ENCODE results near the gene TERB2. TPM values are rescaled to one million over a fixed set of nuclear protein-coding genes. Genes with fewer than 3 reads are reported as not detected.
"Not testable (repeated sequence)": the region's sequence is repeated elsewhere in the genome, so short reads cannot be mapped to it uniquely, and the experiment has no call there.

The TERB2 gene
- polyA plus RNA-seq, 1 donor (not counting 4 experiments of a cell fraction or from before 2014, with no cell fraction given): not detected

DNA sequence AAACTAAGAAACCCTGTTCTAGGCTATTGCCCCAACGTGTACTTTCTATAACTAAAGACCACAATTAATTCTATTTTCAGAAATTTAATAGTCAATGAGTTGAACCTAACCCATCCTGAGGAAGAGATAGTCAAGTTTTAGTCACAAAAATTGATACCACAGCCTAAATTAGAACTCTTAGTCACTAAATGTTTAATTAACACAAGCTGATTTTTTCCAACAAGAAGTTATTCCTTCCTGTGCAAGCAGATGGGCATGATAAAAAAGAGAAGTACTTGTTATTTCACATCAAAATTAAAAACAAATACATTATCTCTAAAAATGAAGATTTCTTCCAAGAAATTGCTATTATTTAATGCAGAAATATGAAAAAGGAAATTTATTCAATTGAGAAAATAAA is 38.4 kb upstream of the TERB2 start:
- no peaks in the 10 kb centered on the region for H3K27me3 ChIP-seq (ENCODE audit: control insufficient read depth, extremely low read depth, insufficient read depth, low read length)
- H3K27ac ChIP-seq (ENCODE audit: control insufficient read depth, insufficient read depth, low read length): no peak overlapping the region
- FAIRE-seq (no peak), DNase-seq (ENCODE audit: low read depth, low spot score) (no peak)
- H3K9me3 ChIP-seq (ENCODE audit: control insufficient read depth, low read depth, low read length): no peaks in the 10 kb centered on the region
- no peak overlapping the region for H2AFZ ChIP-seq (ENCODE audit: control insufficient read depth, low read length)
- dilution Hi-C loops (cut with MboI; ENCODE audit: extremely low pct_ligation_motif_present, low sequenced_read_pairs): no loop called here
- no peaks in the 10 kb centered on the region for H3K4me1 ChIP-seq (ENCODE audit: control insufficient read depth, extremely low read depth, insufficient read depth, low read length)
- H3K9ac ChIP-seq (ENCODE audit: control insufficient read depth, extremely low read depth, insufficient read depth, low read length): no peak overlapping the region
- no peaks in the 10 kb centered on the region for H4K20me1 ChIP-seq (ENCODE audit: control insufficient read depth, extremely low read depth, insufficient read depth, low read length)
- H3K79me2 ChIP-seq (ENCODE audit: control insufficient read depth, insufficient read depth, low read length): no peaks in the 10 kb centered on the region
- no peak overlapping the region for H3K4me2 ChIP-seq (ENCODE audit: control insufficient read depth, extremely low read depth, insufficient read depth, low read depth, low read length)
- no peak for TF ChIP-seq EZH2 (IDR thresholded peaks at IDR 0.05; ENCODE audit: low read length)
- TF ChIP-seq, protein P1, sequence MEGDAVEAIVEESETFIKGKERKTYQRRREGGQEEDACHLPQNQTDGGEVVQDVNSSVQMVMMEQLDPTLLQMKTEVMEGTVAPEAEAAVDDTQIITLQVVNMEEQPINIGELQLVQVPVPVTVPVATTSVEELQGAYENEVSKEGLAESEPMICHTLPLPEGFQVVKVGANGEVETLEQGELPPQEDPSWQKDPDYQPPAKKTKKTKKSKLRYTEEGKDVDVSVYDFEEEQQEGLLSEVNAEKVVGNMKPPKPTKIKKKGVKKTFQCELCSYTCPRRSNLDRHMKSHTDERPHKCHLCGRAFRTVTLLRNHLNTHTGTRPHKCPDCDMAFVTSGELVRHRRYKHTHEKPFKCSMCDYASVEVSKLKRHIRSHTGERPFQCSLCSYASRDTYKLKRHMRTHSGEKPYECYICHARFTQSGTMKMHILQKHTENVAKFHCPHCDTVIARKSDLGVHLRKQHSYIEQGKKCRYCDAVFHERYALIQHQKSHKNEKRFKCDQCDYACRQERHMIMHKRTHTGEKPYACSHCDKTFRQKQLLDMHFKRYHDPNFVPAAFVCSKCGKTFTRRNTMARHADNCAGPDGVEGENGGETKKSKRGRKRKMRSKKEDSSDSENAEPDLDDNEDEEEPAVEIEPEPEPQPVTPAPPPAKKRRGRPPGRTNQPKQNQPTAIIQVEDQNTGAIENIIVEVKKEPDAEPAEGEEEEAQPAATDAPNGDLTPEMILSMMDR (optimal IDR thresholded peaks at IDR 0.05 in 1 of 3, IDR thresholded peaks at IDR 0.05 in 1 of 3, conservative IDR thresholded peaks at IDR 0.05 in 1 of 3; ENCODE audit: extremely low read depth in 1 of 3, insufficient read depth in 2 of 3, low read length in 3 of 3): no peak
- H3K4me3 ChIP-seq (ENCODE audit: control insufficient read depth in 2 of 3, extremely low read depth in 1 of 3, insufficient read depth in 2 of 3, low read depth in 1 of 3, low read length in 3 of 3): no peak overlapping the region
- no peaks in the 10 kb centered on the region for H3K9me1 ChIP-seq (ENCODE audit: control insufficient read depth, extremely low read depth, insufficient read depth, low read length)
- H3K36me3 ChIP-seq (ENCODE audit: control insufficient read depth in 2 of 2, extremely low read depth in 1 of 2, insufficient read depth in 2 of 2, low read length in 2 of 2): no peaks in the 10 kb centered on the region

DNA sequence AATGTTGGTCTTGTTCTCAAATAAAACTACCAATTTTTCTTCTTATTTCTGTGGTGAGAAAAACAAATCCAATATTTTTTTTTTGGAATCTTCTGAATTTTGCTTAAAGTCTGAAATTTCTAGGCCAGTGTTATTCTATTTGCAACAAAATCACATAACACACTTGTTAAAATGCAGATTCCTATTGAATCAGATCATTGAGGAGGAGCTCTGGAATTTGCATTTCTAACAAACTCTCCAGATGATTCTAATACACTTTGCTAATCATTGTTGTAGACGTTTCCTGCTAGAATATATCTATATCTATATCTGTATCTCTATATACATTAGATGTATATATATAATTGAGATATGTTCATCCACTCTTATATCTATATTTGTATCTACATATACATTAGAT is 27.8 kb upstream of the TERB2 start:
- H3K27me3 ChIP-seq (ENCODE audit: control insufficient read depth, extremely low read depth, insufficient read depth, low read length); dilution Hi-C loops (cut with MboI; ENCODE audit: extremely low pct_ligation_motif_present, low sequenced_read_pairs): not testable (repeated sequence)

DNA sequence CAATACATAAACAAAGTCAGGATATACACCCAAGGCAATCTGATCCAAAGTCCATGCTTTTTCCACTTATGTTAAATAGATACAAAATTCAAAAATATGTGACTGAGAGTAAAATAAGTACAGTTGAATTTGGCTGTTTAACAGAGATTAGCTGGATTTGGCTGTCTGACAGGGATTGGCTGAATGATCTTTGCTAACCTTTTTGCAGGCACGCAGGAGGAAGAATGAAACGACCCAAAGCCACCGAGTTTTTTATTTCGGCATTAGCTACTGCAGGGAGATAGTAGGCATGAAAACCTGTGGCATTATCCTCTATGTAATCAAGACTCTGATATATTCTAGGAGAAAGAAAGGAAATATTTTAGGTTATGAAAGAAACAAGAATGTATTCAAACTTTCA is 26.2 kb upstream of the TERB2 start:
- dilution Hi-C loops (cut with MboI; ENCODE audit: extremely low pct_ligation_motif_present, low sequenced_read_pairs); H3K9ac ChIP-seq (ENCODE audit: control insufficient read depth, extremely low read depth, insufficient read depth, low read length); H2AFZ ChIP-seq (ENCODE audit: control insufficient read depth, low read length); FAIRE-seq; H3K4me1 ChIP-seq (ENCODE audit: control insufficient read depth, extremely low read depth, insufficient read depth, low read length); H3K4me3 ChIP-seq (ENCODE audit: control insufficient read depth in 2 of 3, extremely low read depth in 1 of 3, insufficient read depth in 2 of 3, low read depth in 1 of 3, low read length in 3 of 3); H4K20me1 ChIP-seq (ENCODE audit: control insufficient read depth, extremely low read depth, insufficient read depth, low read length); H3K27me3 ChIP-seq (ENCODE audit: control insufficient read depth, extremely low read depth, insufficient read depth, low read length); H3K36me3 ChIP-seq (ENCODE audit: control insufficient read depth in 2 of 2, extremely low read depth in 1 of 2, insufficient read depth in 2 of 2, low read length in 2 of 2); H3K4me2 ChIP-seq (ENCODE audit: control insufficient read depth, extremely low read depth, insufficient read depth, low read depth, low read length); H3K27ac ChIP-seq (ENCODE audit: control insufficient read depth, insufficient read depth, low read length); DNase-seq (ENCODE audit: low read depth, low spot score); H3K79me2 ChIP-seq (ENCODE audit: control insufficient read depth, insufficient read depth, low read length); H3K9me3 ChIP-seq (ENCODE audit: control insufficient read depth, low read depth, low read length); H3K9me1 ChIP-seq (ENCODE audit: control insufficient read depth, extremely low read depth, insufficient read depth, low read length): not testable (repeated sequence)

More for the DNA sequence above, 27.8 kb upstream of the TERB2 start:
- not testable (repeated sequence) for H3K9ac ChIP-seq (ENCODE audit: control insufficient read depth, extremely low read depth, insufficient read depth, low read length); H4K20me1 ChIP-seq (ENCODE audit: control insufficient read depth, extremely low read depth, insufficient read depth, low read length); FAIRE-seq; H3K4me3 ChIP-seq (ENCODE audit: control insufficient read depth in 2 of 3, extremely low read depth in 1 of 3, insufficient read depth in 2 of 3, low read depth in 1 of 3, low read length in 3 of 3); H2AFZ ChIP-seq (ENCODE audit: control insufficient read depth, low read length); H3K4me2 ChIP-seq (ENCODE audit: control insufficient read depth, extremely low read depth, insufficient read depth, low read depth, low read length); H3K27ac ChIP-seq (ENCODE audit: control insufficient read depth, insufficient read depth, low read length); H3K9me3 ChIP-seq (ENCODE audit: control insufficient read depth, low read depth, low read length); H3K9me1 ChIP-seq (ENCODE audit: control insufficient read depth, extremely low read depth, insufficient read depth, low read length); H3K4me1 ChIP-seq (ENCODE audit: control insufficient read depth, extremely low read depth, insufficient read depth, low read length); H3K79me2 ChIP-seq (ENCODE audit: control insufficient read depth, insufficient read depth, low read length); DNase-seq (ENCODE audit: low read depth, low spot score); H3K36me3 ChIP-seq (ENCODE audit: control insufficient read depth in 2 of 2, extremely low read depth in 1 of 2, insufficient read depth in 2 of 2, low read length in 2 of 2)

DNA sequence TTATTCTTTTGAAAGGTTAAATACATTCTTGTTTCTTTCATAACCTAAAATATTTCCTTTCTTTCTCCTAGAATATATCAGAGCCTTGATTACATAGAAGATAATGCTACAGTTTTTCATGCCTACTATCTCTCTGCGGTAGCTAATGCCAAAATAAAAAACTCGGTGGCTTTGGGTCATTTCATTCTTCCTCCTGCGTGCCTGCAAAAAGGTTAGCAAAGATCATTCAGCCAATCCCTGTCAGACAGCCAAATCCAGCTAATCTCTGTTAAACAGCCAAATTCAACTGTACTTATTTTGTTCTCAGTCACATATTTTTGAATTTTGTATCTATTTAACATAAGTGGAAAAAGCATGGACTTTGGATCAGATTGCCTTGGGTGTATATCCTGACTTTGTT is 1.8 kb downstream of the TERB2 start:
- H3K36me3 ChIP-seq (ENCODE audit: control insufficient read depth in 2 of 2, extremely low read depth in 1 of 2, insufficient read depth in 2 of 2, low read length in 2 of 2); H3K4me1 ChIP-seq (ENCODE audit: control insufficient read depth, extremely low read depth, insufficient read depth, low read length); H2AFZ ChIP-seq (ENCODE audit: control insufficient read depth, low read length); H3K9ac ChIP-seq (ENCODE audit: control insufficient read depth, extremely low read depth, insufficient read depth, low read length); H4K20me1 ChIP-seq (ENCODE audit: control insufficient read depth, extremely low read depth, insufficient read depth, low read length); H3K79me2 ChIP-seq (ENCODE audit: control insufficient read depth, insufficient read depth, low read length); H3K27me3 ChIP-seq (ENCODE audit: control insufficient read depth, extremely low read depth, insufficient read depth, low read length); DNase-seq (ENCODE audit: low read depth, low spot score); H3K27ac ChIP-seq (ENCODE audit: control insufficient read depth, insufficient read depth, low read length); H3K9me1 ChIP-seq (ENCODE audit: control insufficient read depth, extremely low read depth, insufficient read depth, low read length); H3K4me2 ChIP-seq (ENCODE audit: control insufficient read depth, extremely low read depth, insufficient read depth, low read depth, low read length); FAIRE-seq; H3K4me3 ChIP-seq (ENCODE audit: control insufficient read depth in 2 of 3, extremely low read depth in 1 of 3, insufficient read depth in 2 of 3, low read depth in 1 of 3, low read length in 3 of 3); H3K9me3 ChIP-seq (ENCODE audit: control insufficient read depth, low read depth, low read length): not testable (repeated sequence)
- dilution Hi-C loops (cut with MboI; ENCODE audit: extremely low pct_ligation_motif_present, low sequenced_read_pairs): loop anchor here (25.0 kb wide), 1 partner anchor 96 kb away; no protein-coding TSS in a partner anchor
